Spleen (tissue), 11 donors: Measurements from ENCODE around the gene TRIM26. TPM values are rescaled to one million over a fixed set of nuclear protein-coding genes. Genes with fewer than 3 reads are reported as not detected.

ENCODE experiments used
- DNase-seq: peaks from one replicate; pipeline ENCODE4 v3.0.0-alpha.2; 2020
- H3K27ac ChIP-seq, 8 donors: fragments of 200-600 bp; sonication (generic) in 7 of 8; 1 replicate in 4 of 8; 2 replicates in 4 of 8; pipeline versions ENCODE4 v1.5.0 to v1.8.0; 2016 to 2021; ENCODE audit warnings: inconsistent platforms in 4 of 8, mild to moderate bottlenecking in 4 of 8, moderate library complexity in 1 of 8
- H3K27me3 ChIP-seq, 7 donors: fragments of 200-600 bp; sonication (generic) in 6 of 7; replicated peaks in 1 of 7; 1 replicate in 4 of 7; 2 replicates in 3 of 7; pipeline versions ENCODE4 v1.5.0 to v1.8.0; 2016 to 2021; ENCODE audit warnings: inconsistent platforms in 3 of 7, mild to moderate bottlenecking in 1 of 7
- H3K36me3 ChIP-seq, 6 donors: fragments of 200-600 bp; sonication (generic) in 5 of 6; 1 replicate in 4 of 6; 2 replicates in 2 of 6; pipeline versions ENCODE4 v1.5.0 to v1.8.0; 2016 to 2021; ENCODE audit warnings: inconsistent platforms in 2 of 6
- H3K4me1 ChIP-seq, 6 donors: fragments of 200-600 bp; sonication (generic) in 5 of 6; 1 replicate in 3 of 6; 2 replicates in 3 of 6; pipeline versions ENCODE4 v1.5.0 to v1.8.0; 2016 to 2021; ENCODE audit warnings: inconsistent platforms in 3 of 6
- H3K4me3 ChIP-seq, 8 donors: fragments of 200-600 bp; sonication (generic) in 7 of 8; 1 replicate in 4 of 8; 2 replicates in 4 of 8; pipeline versions ENCODE4 v1.5.0 to v1.8.0; 2016 to 2021; ENCODE audit warnings: inconsistent platforms in 4 of 8, mild to moderate bottlenecking in 4 of 8, moderate library complexity in 2 of 8
- H3K9me3 ChIP-seq, 8 donors: fragments of 200-600 bp; sonication (generic) in 7 of 8; 1 replicate in 4 of 8; 2 replicates in 4 of 8; pipeline versions ENCODE4 v1.5.0 to v1.8.0; 2016 to 2021; ENCODE audit warnings: inconsistent platforms in 4 of 8
- CTCF ChIP-seq, 11 experiments: fragments of 200-600 bp in 7 of 11; fragments of 450-650 bp in 4 of 11; sonication (generic) in 4 of 11; IDR thresholded peaks in 8 of 11; conservative IDR thresholded peaks in 3 of 11; 1 replicate in 7 of 11; 2 replicates in 4 of 11; pipeline versions ENCODE4 v1.4.0 to v1.8.0; 2016 to 2021; ENCODE audit warnings: antibody characterized with exemption in 11 of 11, inconsistent platforms in 4 of 11, mild to moderate bottlenecking in 1 of 11
- POLR2A ChIP-seq, 3 donors: fragments of 450-650 bp; IDR thresholded peaks; one replicate each; pipeline ENCODE4 v1.5.1; 2017; ENCODE audit warnings: antibody characterized with exemption in 3 of 3, mild to moderate bottlenecking in 1 of 3
- POLR2AphosphoS5 ChIP-seq, 3 donors: sonication (generic); formaldehyde crosslinking; IDR thresholded peaks; one replicate each; pipeline ENCODE4 v1.5.1; 2017; ENCODE audit warnings: antibody characterized with exemption in 3 of 3
- WGBS, 5 donors: extraction: QIAGEN DNeasy Blood & Tissue Kit in 3 of 5; methylation state at CpG; one replicate each; pipeline versions ENCODE4 v1.1.5 to v1.1.7; 2013 to 2018; 5-methylcytosine and 5-hydroxymethylcytosine counted together
- intact Hi-C: fragments of 100-400 bp; cut with DNase I; formaldehyde crosslinking; loops from one replicate; pipeline ENCODE4 v1.15.0; 2023; ENCODE audit warnings: low total_unique reads
- polyA plus RNA-seq, 3 donors: library from polyadenylated mRNA; stranded (reverse); fragments of 200-250 nt; gene quantifications; one replicate each; pipeline ENCODE4 v1.2.1, GENCODE V29; 2013
- total RNA-seq, 7 donors: library from RNA; depleted of rRNA in 3 of 7; stranded (reverse); fragments of >200 nt in 3 of 7; fragmentation: NEBNext Ultra II Directional in 4 of 7; extraction: Animal tissue kit (Norgen Biotek cat#: 25700) in 4 of 7; gene quantifications; one replicate each; pipeline versions ENCODE4 v1.1.0 to v1.2.1, GENCODE V29; 2016 to 2021
- donor health status: healthy with polysubstance abuse.
- donor health status: DM: no; HTN: no; CAD: no; lungs with moderate emphysema.
- donor health status: DM: no; HTN: no; CAD: no.
- donor health status: Bipolar disorder and iron deficiency.
- donor health status: healthy.
- donor health status: DM: no; HTN: no; CAD: no.
- donor health status: DM: yes; HTN: yes; CAD: no.

TRIM26 gene
- total and polyA plus RNA-seq, 10 donors: 22.6 to 64.3 (median 46.8) TPM

GRCh38 chr6:30194797-30195690, 18.2 kb downstream of the TRIM26 start:
- no peak for DNase-seq
- no peaks in the 10 kb centered on the region for H3K9me3 ChIP-seq
- H3K4me3 ChIP-seq: no peak overlapping the region
- peaks cover 7 to 98% (median 82%) of the 10 kb centered on the region in 6 donors for H3K36me3 ChIP-seq
- no peaks in the 10 kb centered on the region for H3K27me3 ChIP-seq
- intact Hi-C loops: no loop called here
- H3K27ac ChIP-seq: no peak overlapping the region
- TF ChIP-seq POLR2A (IDR thresholded peaks at IDR 0.05) (no peak), POLR2AphosphoS5 (IDR thresholded peaks at IDR 0.05) (no peak), CTCF (IDR thresholded peaks at IDR 0.05 in 8 of 11, conservative IDR thresholded peaks at IDR 0.05 in 3 of 11) (no peak)
- WGBS, 5 donors: 88 to 95% (median 93%) methylated on average over 8 of the region's 8 CpGs
- peaks cover 0 to 26% (median 2%) of the 10 kb centered on the region in 6 donors for H3K4me1 ChIP-seq

- Histone ChIP-seq H3K4me1 (no peaks in the 10 kb centered on the region), H3K9me3 (no peaks in the 10 kb centered on the region), H3K36me3 (peaks cover 0 to 96% (median 84%) of the 10 kb centered on the region in 6 donors), H3K4me3 (no peak overlapping the region), H3K27ac (no peak overlapping the region), H3K27me3 (no peaks in the 10 kb centered on the region)
- no peak for TF ChIP-seq POLR2AphosphoS5 (IDR thresholded peaks at IDR 0.05)
- TF ChIP-seq CTCF (IDR thresholded peaks at IDR 0.05 in 8 of 11, conservative IDR thresholded peaks at IDR 0.05 in 3 of 11): no peak
- no peak for TF ChIP-seq POLR2A (IDR thresholded peaks at IDR 0.05)
- WGBS, 5 donors: 88 to 97% (median 94%) methylated on average over 7 of the region's 7 CpGs
- DNase-seq: no peak
- intact Hi-C loops: no loop called here
Observed at GRCh38 chr6:30192076-30192475, 21.1 kb downstream of the TRIM26 start.

GRCh38 chr6:30188541-30188940, 24.7 kb downstream of the TRIM26 start:
- TF ChIP-seq POLR2A (IDR thresholded peaks at IDR 0.05) (no peak), POLR2AphosphoS5 (IDR thresholded peaks at IDR 0.05) (no peak), CTCF (IDR thresholded peaks at IDR 0.05 in 8 of 11, conservative IDR thresholded peaks at IDR 0.05 in 3 of 11) (no peak)
- H3K4me1 ChIP-seq: no peaks in the 10 kb centered on the region
- intact Hi-C loops: no loop called here
- H3K27me3 ChIP-seq: no peaks in the 10 kb centered on the region
- no peak overlapping the region for H3K4me3 ChIP-seq
- 96 to 97% (median 96%) methylated on average over 5 of the region's 5 CpGs for WGBS, 5 donors
- H3K27ac ChIP-seq: no peak overlapping the region
- H3K36me3 ChIP-seq: peaks cover 0 to 92% (median 76%) of the 10 kb centered on the region in 6 donors
- no peaks in the 10 kb centered on the region for H3K9me3 ChIP-seq
- no peak for DNase-seq

- Histone ChIP-seq H3K27ac (no peak overlapping the region), H3K27me3 (no peaks in the 10 kb centered on the region), H3K4me1 (no peaks in the 10 kb centered on the region), H3K36me3 (peaks cover 0 to 68% (median 61%) of the 10 kb centered on the region in 6 donors), H3K9me3 (peaks cover 0 to 4% (median 0%) of the 10 kb centered on the region in 8 donors), H3K4me3 (no peak overlapping the region)
- DNase-seq: no peak
- no peak for TF ChIP-seq CTCF (IDR thresholded peaks at IDR 0.05 in 8 of 11, conservative IDR thresholded peaks at IDR 0.05 in 3 of 11)
- TF ChIP-seq POLR2AphosphoS5 (IDR thresholded peaks at IDR 0.05): peak in 1 of 3 donors; percentile 61
- WGBS, 5 donors: 89 to 95% (median 91%) methylated on average over 19 to 20 of the region's 20 CpGs
- intact Hi-C loops: no loop called here
Observed at GRCh38 chr6:30185846-30186484, 27.2 kb downstream of the TRIM26 start.
